GM12878 (cell line): ENCODE results near the gene GTPBP3.

ENCODE experiments used
- BCL11A ChIP-seq: IDR thresholded peaks from 2 replicates; pipeline ENCODE4 v1.6.1; 2011; ENCODE audit warnings: low read depth, low read length
- CEBPB ChIP-seq, 2 experiments: fragments of 150-350 bp in 1 of 2; IDR thresholded peaks; 2 replicates each; pipeline ENCODE4 v1.6.1; 2012 to 2014; ENCODE audit warnings: low read depth in 2 of 2, low read length in 2 of 2, borderline replicate concordance in 1 of 2, inconsistent platforms in 1 of 2
- CHD1 ChIP-seq: IDR thresholded peaks from 2 replicates; pipeline ENCODE4 v1.6.1; 2012; ENCODE audit warnings: low read depth, low read length, improper control_type of control experiment
- CTCF ChIP-seq, 3 experiments: IDR thresholded peaks in 2 of 3; conservative IDR thresholded peaks in 1 of 3; 2 replicates each; pipeline ENCODE4 v1.5.1; 2011; ENCODE audit warnings: low read depth in 3 of 3, low read length in 3 of 3, mild to moderate bottlenecking in 3 of 3, control low read depth in 2 of 3, moderate library complexity in 2 of 3, inconsistent platforms in 1 of 3, mixed read lengths in 1 of 3; ENCODE audit not compliant: control insufficient read depth in 2 of 3, insufficient read depth in 1 of 3; ENCODE audit errors: extremely low read depth in 1 of 3
- EP300 ChIP-seq, 2 experiments: fragments of 150-350 bp in 1 of 2; IDR thresholded peaks; 2 replicates each; pipeline ENCODE4 v1.6.1; 2011 to 2012; ENCODE audit warnings: low read depth in 2 of 2, low read length in 2 of 2, borderline replicate concordance in 1 of 2, improper control_type of control experiment in 1 of 2, inconsistent platforms in 1 of 2; ENCODE audit not compliant: control insufficient read depth in 1 of 2
- NFYB ChIP-seq: IDR thresholded peaks from 2 replicates; pipeline ENCODE4 v1.6.1; 2011; ENCODE audit warnings: low read depth, mild to moderate bottlenecking, low read length, improper control_type of control experiment, moderate library complexity; ENCODE audit not compliant: insufficient read depth
- PAX8 ChIP-seq: fragments of 450-650 bp; IDR thresholded peaks from 2 replicates; pipeline ENCODE4 v1.6.1; 2017; ENCODE audit warnings: mild to moderate bottlenecking, moderate library complexity
- PBX3 ChIP-seq: IDR thresholded peaks from 2 replicates; pipeline ENCODE4 v1.6.1; 2011; ENCODE audit warnings: mild to moderate bottlenecking, low read depth, low read length, moderate library complexity; ENCODE audit not compliant: insufficient replicate concordance
- RCOR1 ChIP-seq: conservative IDR thresholded peaks from 2 replicates; pipeline ENCODE4 v1.6.1; 2012; ENCODE audit warnings: low read depth, low read length, improper control_type of control experiment
- SPI1 ChIP-seq: IDR thresholded peaks from 2 replicates; pipeline ENCODE4 v1.6.1; 2011; ENCODE audit warnings: low read depth, mild to moderate bottlenecking, low read length, moderate library complexity, borderline replicate concordance; ENCODE audit not compliant: insufficient read depth
- TAF1 ChIP-seq: IDR thresholded peaks from 2 replicates; pipeline ENCODE4 v1.6.1; 2011; ENCODE audit warnings: mild to moderate bottlenecking, low read depth, low read length, borderline replicate concordance
- ZBED1 ChIP-seq: IDR thresholded peaks from 2 replicates; pipeline ENCODE4 v1.6.1; 2016; ENCODE audit warnings: borderline replicate concordance
- ZNF687 ChIP-seq: fragments of 450-650 bp; IDR thresholded peaks from 2 replicates; pipeline ENCODE4 v1.6.1; 2017; ENCODE audit warnings: mild to moderate bottlenecking, moderate library complexity

- no peak for TF ChIP-seq RCOR1
- TF ChIP-seq NFYB: no peak
- no peak for TF ChIP-seq BCL11A
- no peak for TF ChIP-seq TAF1
- no peak for TF ChIP-seq PAX8
- TF ChIP-seq SPI1: no peak
- TF ChIP-seq ZBED1: no peak
- TF ChIP-seq CHD1: no peak
- TF ChIP-seq CEBPB (IDR thresholded peaks at IDR 0.05; ENCODE audit: borderline replicate concordance in 1 of 2, low read depth in 2 of 2, low read length in 2 of 2): no peak
- no peak for TF ChIP-seq ZNF687
- no peak for TF ChIP-seq CTCF (IDR thresholded peaks at IDR 0.05 in 2 of 3, conservative IDR thresholded peaks at IDR 0.05 in 1 of 3; ENCODE audit: control insufficient read depth in 2 of 3, extremely low read depth in 1 of 3, insufficient read depth in 1 of 3, low read depth in 3 of 3, low read length in 3 of 3)
- TF ChIP-seq PBX3: no peak
- TF ChIP-seq EP300 (IDR thresholded peaks at IDR 0.05; ENCODE audit: borderline replicate concordance in 1 of 2, control insufficient read depth in 1 of 2, low read depth in 2 of 2, low read length in 2 of 2): no peak
Observed at GRCh38 chr19:17379221-17379631, 41.9 kb downstream of the GTPBP3 start.
